Left lobe of liver (tissue), 2 donors: ENCODE measurements around the gene TM9SF3. TPM values are rescaled to one million over a fixed set of nuclear protein-coding genes. Genes with fewer than 3 reads are reported as not detected.
A peak's percentile ranks its signal among the peaks of the same experiment; 100 is the strongest.
"Not testable (repeated sequence)": the region's sequence is repeated elsewhere in the genome, so short reads cannot be mapped to it uniquely, and the experiment has no call there.

ENCODE experiments used
- ATAC-seq: fragments of 200-7000 bp; cut with Tn5 transposase; one replicate; pipeline ENCODE4 v1.9.1; 2020; ENCODE audit warnings: mild to moderate bottlenecking, moderate library complexity
- DNase-seq: peaks from one replicate; pipeline ENCODE4 v3.0.0-alpha.2; 2020; ENCODE audit warnings: low spot score
- total RNA-seq: library from RNA; stranded (reverse); gene quantifications from one replicate; pipeline ENCODE4 v1.2.1, GENCODE V29; 2021
- donor health status: DM: no; HTN: no; CAD: no; lungs with moderate emphysema.
- donor health status: DM: no; HTN: yes; CAD: no.

Gene TM9SF3
- total RNA-seq, 1 donor from 2014 or later: 69.7 TPM

DNA sequence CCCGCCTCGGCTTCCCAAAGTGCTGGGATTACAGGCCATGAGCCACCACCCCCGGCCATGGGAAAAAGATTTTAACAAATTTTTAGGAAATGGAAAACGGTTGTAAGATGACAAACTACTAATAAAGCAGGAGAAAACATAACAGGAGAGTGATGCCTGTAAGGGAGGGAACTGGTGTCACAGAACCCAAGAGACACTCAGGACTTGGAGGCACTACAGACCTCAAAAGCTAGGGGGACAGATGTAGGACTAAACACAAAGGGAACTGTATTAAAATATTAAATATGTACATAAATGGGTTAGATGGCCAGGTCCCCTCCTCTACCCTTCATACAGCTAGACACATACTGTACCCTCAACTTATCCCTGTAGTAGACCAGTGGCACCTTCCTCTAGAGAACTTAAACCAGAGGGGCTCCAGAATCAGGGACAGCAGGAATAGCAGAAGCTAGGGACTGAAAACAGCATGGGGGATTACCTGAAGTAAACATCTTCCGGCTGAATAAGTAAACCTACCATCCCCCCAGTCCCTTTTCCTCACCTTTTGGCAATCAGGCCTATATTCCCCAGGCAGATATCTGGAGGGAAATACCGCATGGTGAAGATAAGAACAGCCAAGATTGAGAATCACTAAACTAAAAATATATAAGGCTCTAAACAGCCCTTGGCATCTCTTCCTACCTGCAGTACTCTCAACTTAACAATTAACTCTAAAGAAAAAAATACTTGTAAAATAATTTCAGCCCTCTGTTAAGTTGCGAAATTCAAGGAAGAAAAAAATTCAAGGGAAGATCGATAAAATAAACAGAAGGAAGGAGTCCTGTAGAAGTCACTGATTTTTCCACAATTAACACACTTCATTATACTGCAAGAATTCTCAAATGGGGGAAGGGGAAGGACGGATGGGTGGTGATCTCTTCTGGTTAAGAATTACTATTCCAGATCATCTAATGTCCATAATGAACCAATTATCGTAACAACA, 15.5 kb downstream of the TM9SF3 start:
- ATAC-seq: no peak
- no peak for DNase-seq

DNA sequence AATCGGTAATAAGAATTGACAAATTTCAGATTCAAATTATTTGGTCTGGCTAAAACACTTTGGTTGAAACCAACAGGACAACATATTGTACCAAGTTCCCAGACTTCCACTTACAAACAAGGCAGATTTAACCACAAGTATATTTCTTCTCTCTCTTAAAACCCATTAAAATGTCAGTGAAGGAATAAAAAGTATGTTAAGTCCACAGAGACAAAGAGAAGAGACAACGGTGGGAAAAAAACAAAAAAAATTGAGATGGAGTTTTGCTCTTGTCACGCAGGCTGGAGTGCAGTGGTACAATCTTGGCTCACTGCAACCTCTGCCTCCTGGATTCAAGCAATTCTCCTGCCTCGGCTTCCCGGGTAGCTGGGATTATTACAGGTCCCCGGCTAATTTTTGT, 16.3 kb downstream of the TM9SF3 start:
- ATAC-seq (no peak), DNase-seq (no peak)

DNA sequence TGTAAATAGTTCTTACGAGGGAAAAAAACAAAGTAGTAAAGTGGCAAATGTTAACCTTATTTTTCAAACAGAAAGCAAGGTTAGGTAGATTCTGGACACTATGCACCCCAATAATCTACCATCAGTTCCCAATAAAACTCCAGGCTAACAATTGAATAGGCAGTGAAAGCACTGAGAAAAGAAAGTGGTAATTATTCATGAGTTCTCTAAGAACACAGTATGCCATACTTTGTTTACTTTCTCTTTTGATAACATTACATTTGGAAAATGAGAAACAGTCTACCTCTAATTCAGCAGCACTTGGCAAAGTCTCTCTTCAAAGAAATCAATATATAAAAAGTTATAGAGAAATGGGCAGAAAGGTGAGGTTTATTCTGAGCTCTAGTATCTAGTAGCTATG, 18.4 kb downstream of the TM9SF3 start:
- ATAC-seq: peak; percentile 37
- DNase-seq: no peak

DNA sequence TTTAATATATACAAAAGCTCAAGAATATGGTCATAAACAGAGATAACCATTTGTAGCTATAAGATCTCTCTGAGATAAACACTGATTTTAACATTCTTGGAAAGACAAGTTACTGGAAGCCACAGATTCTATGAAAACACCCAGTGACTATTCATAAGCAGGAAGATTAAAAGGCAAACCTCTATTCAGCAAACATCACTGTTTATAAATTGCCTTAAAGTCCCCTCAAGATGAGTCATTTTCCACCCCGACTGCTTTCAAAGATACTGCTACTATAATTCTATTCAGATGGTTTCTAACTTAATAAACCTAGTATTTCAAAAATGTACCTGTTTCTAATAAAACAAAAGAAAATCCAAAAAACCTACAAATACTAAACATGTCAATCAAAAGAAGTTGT, 21.0 kb downstream of the TM9SF3 start:
- DNase-seq (no peak), ATAC-seq (no peak)

DNA sequence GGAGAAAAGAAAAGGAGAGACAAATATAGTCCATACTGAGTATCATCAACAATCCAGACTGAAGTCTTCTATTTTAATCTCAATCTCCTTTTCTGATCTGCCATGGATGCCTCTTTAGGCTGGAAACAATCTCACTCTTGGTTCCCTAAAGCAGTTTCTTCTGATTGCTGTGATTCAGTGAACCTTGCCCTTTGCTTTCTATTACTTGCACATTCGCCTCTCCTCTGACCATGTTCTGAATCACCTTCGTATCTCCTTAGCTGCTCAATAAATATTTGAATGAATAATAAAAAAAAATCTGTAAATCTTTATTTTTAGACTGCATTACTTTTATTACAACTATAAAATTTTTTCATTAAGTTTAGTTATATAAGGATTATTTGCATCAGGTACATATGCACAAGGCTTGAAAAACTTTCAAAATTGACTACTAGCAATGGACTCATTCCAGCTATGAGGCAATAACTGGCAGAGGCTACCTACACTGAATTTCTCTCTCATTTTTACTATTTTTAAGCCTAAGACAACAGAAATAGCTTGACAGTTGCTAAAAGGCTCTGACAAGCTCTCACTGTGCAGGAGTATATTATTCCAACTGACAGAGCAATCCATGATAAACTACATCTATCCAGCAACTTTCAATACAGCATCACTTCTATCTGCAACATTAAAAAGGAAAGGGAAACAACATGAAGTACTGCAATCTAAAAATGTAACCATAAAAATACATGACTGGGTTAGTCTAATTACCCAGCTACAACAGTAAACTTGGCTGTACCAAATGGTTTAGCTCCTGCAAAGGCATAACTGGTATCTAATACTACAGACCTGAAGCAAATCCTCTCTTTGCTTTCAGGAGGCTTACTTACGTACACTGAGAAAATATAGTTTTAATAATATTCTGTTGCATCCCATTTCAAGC, 25.6 kb downstream of the TM9SF3 start:
- DNase-seq (no peak), ATAC-seq (peak; percentile 84)

DNA sequence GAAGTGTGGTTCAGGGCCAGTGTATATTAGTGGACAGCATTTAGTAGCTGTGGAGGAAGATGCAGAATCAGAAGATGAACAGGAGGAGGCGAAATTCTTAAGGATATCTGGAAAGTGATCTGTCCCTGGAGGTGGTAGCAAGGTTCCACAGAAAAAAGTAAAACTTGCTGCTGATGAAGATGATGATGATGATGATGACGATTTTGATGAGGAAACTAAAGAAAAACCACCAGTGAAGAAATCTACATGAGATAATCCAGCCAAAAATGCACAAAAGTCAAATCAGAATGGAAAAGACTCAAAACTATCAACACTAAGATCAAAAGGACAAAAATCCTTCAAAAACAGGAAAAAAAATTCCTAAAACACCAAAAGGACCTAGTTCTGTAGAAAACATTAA, 26.3 kb downstream of the TM9SF3 start:
- DNase-seq: no peak
- ATAC-seq: no peak

DNA sequence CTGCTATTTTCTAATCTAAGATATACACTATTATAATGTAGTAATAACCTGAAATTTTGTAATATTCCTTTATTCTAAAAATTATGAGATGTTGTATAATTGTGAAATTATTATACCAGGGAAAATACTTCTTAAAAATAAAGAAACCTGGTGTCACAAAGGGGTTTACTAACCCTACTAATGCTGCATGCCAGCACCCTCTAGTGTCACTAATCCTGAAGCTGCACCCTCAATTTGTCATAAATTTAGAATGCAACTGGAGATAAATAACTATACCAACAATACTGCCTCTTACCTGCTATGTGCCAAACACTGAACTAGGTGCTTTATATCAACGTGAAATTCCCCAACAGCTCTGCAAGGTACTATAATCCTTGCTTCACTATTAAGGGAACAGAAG, 30.8 kb downstream of the TM9SF3 start:
- ATAC-seq: peak; percentile 71
- DNase-seq: no peak

DNA sequence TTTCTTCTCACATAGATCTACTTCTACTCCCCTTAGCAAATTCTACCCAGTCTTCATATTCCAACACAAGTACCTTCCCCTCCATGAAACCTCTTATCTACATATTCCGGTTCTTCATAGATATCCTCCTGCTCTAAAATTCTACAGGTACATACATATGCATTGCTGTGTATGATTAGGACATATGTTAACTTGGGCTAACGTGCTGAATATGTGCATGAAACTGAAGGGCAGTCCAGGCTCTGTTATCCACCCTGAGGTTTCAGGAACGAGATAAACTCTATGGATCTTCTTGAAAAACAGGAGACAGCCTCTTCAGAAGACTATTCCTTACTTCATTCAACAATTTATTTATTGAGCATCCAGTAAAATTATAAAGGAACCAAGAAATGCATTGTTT, 31.5 kb downstream of the TM9SF3 start:
- ATAC-seq: no peak

DNA sequence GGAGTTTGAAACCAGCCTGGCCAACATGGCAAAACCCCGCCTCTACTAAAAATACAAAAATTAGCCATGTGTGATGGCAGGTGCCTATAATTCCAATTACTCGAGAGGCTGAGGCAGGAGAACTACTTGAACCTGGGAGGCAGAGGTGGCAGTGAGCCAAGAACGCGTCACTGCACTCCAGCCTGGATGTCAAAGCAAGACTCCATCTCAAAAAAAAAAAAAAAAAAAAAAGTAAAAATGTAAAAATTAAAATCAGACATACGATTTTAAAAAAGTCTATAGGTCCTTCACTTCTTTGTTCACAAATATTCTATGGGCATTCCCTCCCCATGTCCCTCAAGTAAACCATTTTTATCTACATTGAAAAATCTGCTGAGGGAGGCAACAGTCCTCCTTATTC, 38.2 kb downstream of the TM9SF3 start:
- no peak for DNase-seq
- no peak for ATAC-seq

More for the DNA sequence above, 31.5 kb downstream of the TM9SF3 start:
- DNase-seq: no peak

DNA sequence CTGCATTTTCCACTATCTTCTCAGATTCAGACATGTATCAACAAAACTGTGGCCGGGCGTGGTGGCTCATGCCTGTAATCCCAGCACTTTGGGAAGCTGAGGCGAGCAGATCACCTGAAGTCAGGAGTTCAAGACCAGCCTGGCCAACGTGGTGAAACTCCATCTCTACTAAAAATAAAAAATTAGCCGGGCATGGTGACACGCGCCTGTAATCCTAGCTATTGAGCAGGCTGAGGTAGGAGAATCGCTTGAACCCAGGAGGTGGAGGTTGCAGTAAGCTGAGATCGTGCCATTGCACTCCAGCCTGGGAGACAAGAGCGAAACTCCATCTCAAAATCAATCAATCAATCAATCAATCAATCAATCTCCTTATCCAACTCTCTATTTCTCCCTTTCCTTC, 41.3 kb downstream of the TM9SF3 start:
- not testable (repeated sequence) for DNase-seq, ATAC-seq

DNA sequence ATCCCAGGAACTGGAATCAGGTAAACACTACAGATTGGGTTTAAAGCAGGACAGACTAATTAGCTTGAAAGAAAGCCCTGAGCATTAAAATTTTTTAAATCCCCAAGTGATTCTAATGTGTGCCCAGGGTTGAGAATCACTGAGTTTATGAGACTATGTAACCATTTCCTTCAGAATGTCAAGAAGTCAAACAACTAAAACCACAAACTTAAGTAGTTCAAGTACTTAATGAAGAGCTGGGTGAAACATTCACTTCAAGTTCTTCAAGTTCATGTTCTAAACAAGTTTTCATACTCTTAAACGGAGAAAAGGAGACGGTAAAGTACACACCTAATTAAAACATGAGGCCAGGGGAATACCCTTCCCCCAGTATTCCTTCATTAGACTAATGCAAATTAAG, 44.9 kb downstream of the TM9SF3 start:
- no peak for DNase-seq
- ATAC-seq: no peak

DNA sequence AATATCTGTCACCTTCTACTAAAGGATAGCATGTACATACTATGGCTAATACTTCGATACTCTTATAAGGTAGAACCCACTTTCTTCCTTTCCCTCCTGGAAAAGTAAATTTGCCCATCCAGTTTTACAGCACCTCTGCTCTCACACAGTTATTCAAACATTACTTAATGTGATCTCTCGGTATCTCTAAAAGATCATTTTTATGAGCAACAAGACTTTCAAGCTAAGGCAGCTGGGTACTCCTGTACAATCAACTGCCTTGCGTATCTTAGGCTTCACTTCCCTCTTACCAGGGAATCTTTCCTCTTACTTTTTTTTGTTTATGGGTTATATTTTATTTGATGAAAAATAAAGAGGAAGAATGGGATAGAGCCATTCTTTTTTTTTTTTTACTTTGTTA, 46.6 kb downstream of the TM9SF3 start:
- ATAC-seq: no peak
- no peak for DNase-seq

DNA sequence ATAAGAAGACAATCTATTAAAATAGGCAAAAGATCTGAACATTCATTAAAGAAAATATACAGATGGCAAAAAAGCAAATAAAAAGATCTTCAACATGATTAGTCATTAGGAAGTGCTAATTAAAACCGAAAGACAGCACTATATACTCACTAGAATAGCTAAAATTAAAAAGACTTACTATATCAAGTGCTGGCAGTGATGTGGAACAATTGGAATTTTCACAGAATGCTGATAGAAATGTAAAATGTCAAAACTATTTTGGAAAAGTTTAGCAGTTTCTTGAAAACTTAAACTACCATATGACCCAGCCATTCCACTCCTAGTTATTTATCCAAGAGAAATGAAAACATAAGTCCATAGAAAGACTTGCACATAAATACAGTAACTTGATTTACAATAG, 48.1 kb downstream of the TM9SF3 start:
- ATAC-seq: no peak
- no peak for DNase-seq

DNA sequence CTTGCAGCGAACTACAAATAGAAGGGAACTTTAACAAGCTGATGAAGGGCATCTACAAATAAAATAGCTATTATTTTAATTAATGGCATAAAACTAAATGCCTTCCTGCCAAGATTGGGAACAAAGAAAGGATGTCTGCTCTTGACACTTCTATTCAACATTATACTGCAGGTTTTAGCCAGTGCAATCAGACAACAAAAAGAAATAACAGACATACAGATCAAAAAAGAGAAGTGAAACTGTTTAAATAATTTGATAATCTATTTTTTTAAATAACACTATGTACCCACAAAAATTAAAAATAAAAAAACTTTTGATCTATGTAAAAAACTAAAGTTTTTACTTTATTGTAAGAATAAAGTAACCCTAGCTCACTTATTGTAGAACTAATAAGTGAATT, 50.7 kb downstream of the TM9SF3 start:
- no peak for DNase-seq
- no peak for ATAC-seq

DNA sequence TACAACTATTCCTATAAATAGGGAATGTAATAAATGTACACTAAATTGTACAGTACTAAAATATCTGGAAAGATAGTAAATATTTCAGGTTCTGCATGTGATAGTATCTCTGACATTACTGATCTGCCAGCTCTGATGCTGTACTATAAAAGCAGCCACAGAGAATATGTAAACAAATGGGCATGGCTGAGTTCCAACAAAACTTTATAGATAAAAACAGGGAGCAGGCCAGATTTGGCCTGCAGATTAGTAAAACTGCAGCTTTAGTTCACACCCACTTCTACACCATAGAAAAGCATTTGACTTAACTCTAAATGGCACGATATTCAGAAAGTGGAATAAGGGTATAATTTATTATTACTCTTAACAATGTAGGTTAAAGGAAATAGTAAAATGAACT, 54.3 kb downstream of the TM9SF3 start:
- ATAC-seq: no peak
- no peak for DNase-seq

DNA sequence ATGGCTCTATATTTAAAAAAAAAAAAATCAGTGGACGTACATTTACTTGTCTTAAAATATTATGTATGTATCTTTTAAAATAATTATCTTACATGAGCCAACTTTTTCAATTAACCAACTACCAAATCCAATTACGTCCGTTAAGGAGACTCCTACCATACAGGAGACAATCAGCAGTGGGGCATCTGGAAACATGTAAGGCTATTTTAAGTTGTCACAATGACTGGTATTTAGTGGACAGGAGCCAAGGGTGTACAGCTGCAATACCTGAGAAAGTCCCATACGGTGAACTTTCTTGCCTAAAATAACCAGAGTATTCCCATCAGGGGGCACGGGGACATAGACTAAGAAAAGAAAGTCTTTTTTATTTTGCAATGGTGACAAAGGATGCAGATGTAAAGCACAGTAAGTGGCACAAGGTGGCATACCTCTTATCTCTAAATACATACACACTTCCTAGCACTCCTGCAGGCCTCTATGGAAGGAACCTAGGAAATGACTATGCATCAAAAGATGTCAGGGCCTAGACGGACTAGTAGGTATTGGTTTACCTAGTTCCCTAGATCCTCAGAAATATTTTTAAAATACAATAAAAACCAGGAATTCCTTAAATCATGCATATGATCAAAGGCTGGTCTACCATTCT, 57.1 kb downstream of the TM9SF3 start:
- DNase-seq: no peak
- no peak for ATAC-seq

DNA sequence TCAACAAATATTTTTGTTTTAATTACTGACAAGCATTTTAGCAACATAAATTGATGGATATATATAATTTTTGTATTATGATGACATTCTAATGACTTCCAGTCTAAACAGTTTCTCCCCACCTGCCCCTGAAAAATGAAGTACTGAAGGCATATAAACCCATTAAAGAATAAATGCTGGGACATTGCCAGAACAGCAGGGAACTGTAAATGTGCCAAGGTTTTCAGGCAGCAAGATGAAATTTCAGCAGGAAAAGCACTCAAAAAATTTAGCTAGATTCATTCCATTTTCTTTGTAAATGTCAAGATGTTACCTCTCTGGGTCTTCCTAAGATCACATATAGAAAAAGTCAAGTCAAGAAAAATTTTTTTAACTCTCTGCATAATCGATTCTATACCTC, 62.1 kb downstream of the TM9SF3 start:
- DNase-seq (no peak), ATAC-seq (no peak)

DNA sequence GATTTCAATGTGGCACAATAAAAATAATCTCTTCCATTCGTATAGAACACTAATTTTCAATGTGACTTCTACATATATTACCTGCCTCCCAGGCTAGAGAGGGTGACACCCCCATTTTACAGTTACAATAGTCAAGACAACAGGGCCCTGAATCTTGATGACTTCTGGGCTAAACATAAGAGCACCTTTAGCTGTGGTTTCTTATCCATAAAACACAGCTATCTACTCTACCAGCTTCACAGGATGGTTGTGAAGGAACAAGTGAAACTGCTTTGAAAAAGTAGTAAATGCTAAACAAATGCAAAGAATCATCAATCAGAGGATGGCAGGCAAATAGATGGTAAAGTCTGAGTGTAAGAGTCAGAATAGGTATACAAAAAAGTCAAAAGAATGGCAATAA, 69.5 kb downstream of the TM9SF3 start:
- DNase-seq (no peak), ATAC-seq (no peak)

DNA sequence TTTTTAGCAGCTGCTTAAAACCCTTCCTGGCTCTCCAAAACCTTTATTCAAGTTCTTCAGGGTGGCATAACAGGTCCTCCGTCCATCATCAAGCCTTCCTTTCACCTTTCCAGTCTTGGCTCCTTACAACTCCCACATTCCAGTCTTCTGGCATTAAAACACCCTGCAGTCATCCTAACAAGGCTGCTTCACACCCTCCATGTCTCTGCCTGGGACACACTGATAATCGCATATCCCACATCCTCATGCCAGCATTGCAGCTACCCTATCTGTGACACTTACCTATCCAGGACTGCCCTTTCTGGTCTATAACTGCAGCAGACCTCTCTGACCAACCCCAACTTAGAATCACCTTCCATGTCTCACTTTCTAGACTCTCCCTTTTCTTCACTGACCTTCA, 70.5 kb downstream of the TM9SF3 start:
- DNase-seq: no peak
- ATAC-seq: no peak

DNA sequence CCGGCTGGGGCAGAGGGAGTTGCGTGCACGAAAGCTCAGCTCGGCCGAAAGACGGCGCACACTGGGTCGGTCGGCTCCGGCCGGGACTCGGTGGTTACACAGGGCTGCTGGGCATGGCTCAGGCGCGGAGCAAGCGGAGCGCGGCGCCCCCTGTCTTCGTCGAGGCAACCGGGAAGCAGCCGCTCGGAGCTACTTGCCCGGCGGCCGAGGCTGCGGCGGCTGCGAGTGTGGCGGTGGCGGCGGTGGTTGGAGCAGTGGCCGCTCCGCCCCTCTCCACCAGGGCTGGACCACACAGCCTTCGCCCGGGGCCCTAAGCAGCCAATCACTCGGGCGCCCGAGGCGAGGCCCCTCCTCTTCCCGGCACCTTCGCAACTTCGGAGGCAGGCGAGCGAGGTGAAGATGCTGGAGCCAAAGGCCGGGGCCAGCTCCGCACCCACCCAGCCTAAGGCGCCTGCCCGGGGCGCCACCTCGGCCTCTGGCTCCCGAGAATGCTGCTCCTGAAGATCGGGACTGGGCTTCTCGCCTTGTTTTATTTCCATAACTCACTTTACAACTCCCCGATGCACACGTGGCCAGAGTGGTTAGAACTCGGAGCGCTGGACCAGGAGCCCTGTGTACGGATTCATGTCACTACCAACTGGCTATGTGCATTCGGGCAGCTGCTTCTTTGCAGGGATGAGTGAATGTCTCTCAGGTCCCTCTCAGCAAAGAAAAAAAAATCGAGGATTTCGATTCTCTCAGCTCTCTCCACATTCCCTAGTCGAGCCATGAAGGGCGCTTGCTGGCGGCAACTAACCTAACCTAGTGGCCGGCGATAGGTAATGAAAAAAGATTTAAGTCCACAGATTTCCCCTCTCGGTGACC, 72.9 kb downstream of the TM9SF3 start, which contains the start of gene TLL2:
Gene TLL2 (minus strand): TSS at position 229 of the 864 bp plus-strand sequence. CDS start 241 bp downstream, outside the sequence.
- peak; percentile 81 for DNase-seq
- peak; percentile 88 for ATAC-seq
